Heart left ventricle (tissue), 13 donors: Measurements from ENCODE around the gene USP32.

Experiments
- POLR2A ChIP-seq, 2 donors: fragments of 450-650 bp; IDR thresholded peaks; one replicate each; pipeline ENCODE4 v1.6.1; 2017; ENCODE audit warnings: antibody characterized with exemption in 2 of 2, mild to moderate bottlenecking in 2 of 2, moderate library complexity in 2 of 2
- TF ChIP-seq, protein P1 (sequence below), 12 donors: fragments of 200-600 bp; sonication (generic) in 4 of 12; IDR thresholded peaks; one replicate each; pipeline versions ENCODE4 v1.5.0 to v1.8.0; 2018 to 2022; ENCODE audit warnings: antibody characterized with exemption in 12 of 12, mild to moderate bottlenecking in 5 of 12
- donor health status: ischemic (EF 13 %, LVEDD 7.1; RV severe dilation, severe dysfunction).
- donor health status: DM: no; HTN: yes; CAD: no.
- donor health status: DM: no; HTN: no; CAD: no.
- donor health status: ischemic (EF 25% LVEDD 6.9; RV normal size, moderate dysfunction).
- donor health status: ischemic (EF 25% LVEDD 5.7; RV mildly dilated, moderate dysfunction).
- donor health status: ischemic (EF 35%, LVEDD 5.7; RV mildly dilated, moderate dysfunction).
- donor health status: nonischemic (EF 11% LVEDD 7.7; RV severe dilation, severe dysfunction).
- donor health status: DM: yes; HTN: yes; CAD: no.
- donor health status: PGD.
- donor health status: ischemic (EF 29% LVEDD 5.4; RV normal size, mild dysfunction).
- donor health status: nonischemic (EF 23%, LVEDD 6.1; RV moderate dilation, normal function).

- TF ChIP-seq, protein P1, sequence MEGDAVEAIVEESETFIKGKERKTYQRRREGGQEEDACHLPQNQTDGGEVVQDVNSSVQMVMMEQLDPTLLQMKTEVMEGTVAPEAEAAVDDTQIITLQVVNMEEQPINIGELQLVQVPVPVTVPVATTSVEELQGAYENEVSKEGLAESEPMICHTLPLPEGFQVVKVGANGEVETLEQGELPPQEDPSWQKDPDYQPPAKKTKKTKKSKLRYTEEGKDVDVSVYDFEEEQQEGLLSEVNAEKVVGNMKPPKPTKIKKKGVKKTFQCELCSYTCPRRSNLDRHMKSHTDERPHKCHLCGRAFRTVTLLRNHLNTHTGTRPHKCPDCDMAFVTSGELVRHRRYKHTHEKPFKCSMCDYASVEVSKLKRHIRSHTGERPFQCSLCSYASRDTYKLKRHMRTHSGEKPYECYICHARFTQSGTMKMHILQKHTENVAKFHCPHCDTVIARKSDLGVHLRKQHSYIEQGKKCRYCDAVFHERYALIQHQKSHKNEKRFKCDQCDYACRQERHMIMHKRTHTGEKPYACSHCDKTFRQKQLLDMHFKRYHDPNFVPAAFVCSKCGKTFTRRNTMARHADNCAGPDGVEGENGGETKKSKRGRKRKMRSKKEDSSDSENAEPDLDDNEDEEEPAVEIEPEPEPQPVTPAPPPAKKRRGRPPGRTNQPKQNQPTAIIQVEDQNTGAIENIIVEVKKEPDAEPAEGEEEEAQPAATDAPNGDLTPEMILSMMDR (IDR thresholded peaks at IDR 0.05), result no peak
- TF ChIP-seq POLR2A (IDR thresholded peaks at IDR 0.05), result no peak
Measured at GRCh38 chr17:60412701-60413100, 20.8 kb upstream of the USP32 start.
